C1 segment of cervical spinal cord (tissue), 14 donors: Measurements from ENCODE around the gene COL9A3.

Experiments
- DNase-seq, 14 donors: peaks; one replicate each; lab custom pipeline; 2025; lab: John Stamatoyannopoulos, UW

Gene COL9A3

GRCh38 chr20:62879275-62880146 lies 62.7 kb downstream of the COL9A3 start:
- DNase-seq: no peak

GRCh38 chr20:62880147-62880934 lies 63.5 kb downstream of the COL9A3 start:
- no peak for DNase-seq

- DNase-seq: no peak
These were observed 64.2 kb downstream of the COL9A3 start for GRCh38 chr20:62880935-62881661.

- DNase-seq: no peak
These were observed 65.0 kb downstream of the COL9A3 start for GRCh38 chr20:62881662-62882395.

GRCh38 chr20:62882426-62882825 lies 65.6 kb downstream of the COL9A3 start:
- DNase-seq: no peak

- DNase-seq: no peak
These were observed 67.7 kb downstream of the COL9A3 start for GRCh38 chr20:62884556-62884955.

- DNase-seq: no peak
These were observed 68.4 kb downstream of the COL9A3 start for GRCh38 chr20:62885046-62885895.

GRCh38 chr20:62885896-62886708 lies 69.3 kb downstream of the COL9A3 start:
- DNase-seq: no peak

- DNase-seq: no peak
These were observed 69.8 kb downstream of the COL9A3 start for GRCh38 chr20:62886709-62887058.

GRCh38 chr20:62887152-62887859 lies 70.5 kb downstream of the COL9A3 start:
- DNase-seq: no peak

- no peak for DNase-seq
These were observed 71.0 kb downstream of the COL9A3 start for GRCh38 chr20:62887860-62888239.

GRCh38 chr20:62888406-62888805 lies 71.6 kb downstream of the COL9A3 start:
- DNase-seq: no peak

GRCh38 chr20:62888910-62889309 lies 72.1 kb downstream of the COL9A3 start:
- no peak for DNase-seq

- no peak for DNase-seq
These were observed 72.6 kb downstream of the COL9A3 start for GRCh38 chr20:62889411-62889810.

GRCh38 chr20:62889871-62890270 lies 73.0 kb downstream of the COL9A3 start:
- no peak for DNase-seq

- DNase-seq: peak in 1 of 14 donors; percentile 43
These were observed 73.6 kb downstream of the COL9A3 start for GRCh38 chr20:62890444-62890843.
